Measurements from ENCODE around the gene NARF.

- TF ChIP-seq, protein P1, sequence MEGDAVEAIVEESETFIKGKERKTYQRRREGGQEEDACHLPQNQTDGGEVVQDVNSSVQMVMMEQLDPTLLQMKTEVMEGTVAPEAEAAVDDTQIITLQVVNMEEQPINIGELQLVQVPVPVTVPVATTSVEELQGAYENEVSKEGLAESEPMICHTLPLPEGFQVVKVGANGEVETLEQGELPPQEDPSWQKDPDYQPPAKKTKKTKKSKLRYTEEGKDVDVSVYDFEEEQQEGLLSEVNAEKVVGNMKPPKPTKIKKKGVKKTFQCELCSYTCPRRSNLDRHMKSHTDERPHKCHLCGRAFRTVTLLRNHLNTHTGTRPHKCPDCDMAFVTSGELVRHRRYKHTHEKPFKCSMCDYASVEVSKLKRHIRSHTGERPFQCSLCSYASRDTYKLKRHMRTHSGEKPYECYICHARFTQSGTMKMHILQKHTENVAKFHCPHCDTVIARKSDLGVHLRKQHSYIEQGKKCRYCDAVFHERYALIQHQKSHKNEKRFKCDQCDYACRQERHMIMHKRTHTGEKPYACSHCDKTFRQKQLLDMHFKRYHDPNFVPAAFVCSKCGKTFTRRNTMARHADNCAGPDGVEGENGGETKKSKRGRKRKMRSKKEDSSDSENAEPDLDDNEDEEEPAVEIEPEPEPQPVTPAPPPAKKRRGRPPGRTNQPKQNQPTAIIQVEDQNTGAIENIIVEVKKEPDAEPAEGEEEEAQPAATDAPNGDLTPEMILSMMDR (IDR thresholded peaks at IDR 0.05; ENCODE audit: insufficient read depth, low read length, poor library complexity, severe bottlenecking): no peak
- TF ChIP-seq EZH2phosphoT487 (conservative IDR thresholded peaks at IDR 0.05; ENCODE audit: low read length): no peak
Observed at GRCh38 chr17:82502207-82502606, 43.7 kb downstream of the NARF start.

All from SU-DHL-6 (cell line).